K562 (cell line): Measurements from ENCODE around the gene HCN3. TPM values are rescaled to one million over a fixed set of nuclear protein-coding genes. Genes with fewer than 3 reads are reported as not detected.

Source experiments
- ATAC-seq: fragments of 200-7000 bp; cut with Tn5 transposase; 3 replicates; pipeline ENCODE4 v1.9.1; 2020; ENCODE audit warnings: moderate library complexity
- BruUV-seq: library from RNA; stranded (reverse); fragments of 400-500 nt; replicated peaks from 2 replicates; lab custom pipeline; 2021; lab: Mats Ljungman, UMichigan
- CTCF ChIA-PET: fragments of 300-600 bp; formaldehyde crosslinking; extraction: SDS; loops from one replicate; lab custom pipeline; 2021; ENCODE audit warnings: low intra/inter-chr PET ratio; lab: Yijun Ruan, JAX
- POLR2A ChIA-PET: fragments of 300-600, 350-650 bp; sonication (Branson Sonifier 250); formaldehyde crosslinking; extraction: SDS; loops from one replicate; lab custom pipeline; 2021; ENCODE audit warnings: antibody characterized with exemption, inconsistent platforms; lab: Yijun Ruan, JAX
- DNase-seq, 4 experiments: peaks; one replicate each; pipeline versions ENCODE4 v3.0.0 to v3.0.0-alpha.2; 2011 to 2018; ENCODE audit warnings: low spot score in 3 of 4, mixed read lengths in 3 of 4; ENCODE audit errors: extremely low read depth in 1 of 4
- FAIRE-seq: peaks from 2 replicates; lab custom pipeline; 2011; peaks lifted over from hg19 to GRCh38; lab: Jason Lieb, UNC
- H2AFZ ChIP-seq: 2 replicates; pipeline ENCODE4 v1.6.0; 2011; ENCODE audit warnings: low read depth, low read length, control low read depth, inconsistent platforms
- H3K27ac ChIP-seq: fragments of 200-600 bp; 3 replicates; pipeline ENCODE4 v1.8.0; 2011; ENCODE audit warnings: low read depth, mild to moderate bottlenecking, control low read depth, inconsistent platforms, low read length, moderate library complexity, mixed read lengths; ENCODE audit errors: extremely low read depth
- H3K27me3 ChIP-seq, 2 experiments: fragments of 300-600 bp in 1 of 2; 2 replicates in 1 of 2; 3 replicates in 1 of 2; pipeline versions ENCODE4 v1.6.0 to v1.8.0; 2011; ENCODE audit warnings: inconsistent platforms in 2 of 2, low read length in 2 of 2, mild to moderate bottlenecking in 1 of 2, mixed read lengths in 1 of 2, moderate library complexity in 1 of 2; ENCODE audit not compliant: control insufficient read depth in 2 of 2, insufficient read depth in 2 of 2
- H3K36me3 ChIP-seq: fragments of 300-600 bp; 3 replicates; pipeline ENCODE4 v1.8.0; 2011; ENCODE audit warnings: mild to moderate bottlenecking, low read length, inconsistent platforms; ENCODE audit not compliant: control insufficient read depth, insufficient read depth
- H3K4me1 ChIP-seq, 2 experiments: fragments of 200-600 bp in 1 of 2; replicated peaks in 1 of 2; 2 replicates in 1 of 2; 3 replicates in 1 of 2; pipeline versions ENCODE4 v1.5.1 to v1.8.0; 2011; ENCODE audit warnings: inconsistent platforms in 2 of 2, low read length in 2 of 2, mild to moderate bottlenecking in 1 of 2, mixed read lengths in 1 of 2, moderate library complexity in 1 of 2; ENCODE audit not compliant: control insufficient read depth in 2 of 2, insufficient read depth in 2 of 2
- H3K4me2 ChIP-seq: 2 replicates; pipeline ENCODE4 v1.6.1; 2011; ENCODE audit warnings: low read length, control low read depth, inconsistent platforms, mixed read lengths; ENCODE audit not compliant: insufficient read depth
- H3K4me3 ChIP-seq: fragments of 200-600 bp; sonication (generic), shearing (Covaris generic); 2 replicates; pipeline ENCODE4 v1.5.1; 2016; ENCODE audit warnings: control low read depth, inconsistent platforms
- H3K79me2 ChIP-seq: fragments of 200-600 bp; 3 replicates; pipeline ENCODE4 v1.8.0; 2011; ENCODE audit warnings: low read length, inconsistent platforms; ENCODE audit not compliant: control insufficient read depth, insufficient read depth
- H3K9ac ChIP-seq, 2 experiments: 2 replicates each; pipeline versions ENCODE4 v1.6.0 to v1.6.1; 2011; ENCODE audit warnings: low read depth in 2 of 2, low read length in 2 of 2, control low read depth in 1 of 2, inconsistent platforms in 1 of 2, mild to moderate bottlenecking in 1 of 2, mixed read lengths in 1 of 2; ENCODE audit not compliant: insufficient read depth in 1 of 2
- H3K9me1 ChIP-seq: one replicate; pipeline ENCODE4 v1.6.0; 2011; ENCODE audit warnings: inconsistent platforms, mild to moderate bottlenecking, low read length, moderate library complexity; ENCODE audit not compliant: control insufficient read depth, insufficient read depth
- H3K9me3 ChIP-seq: replicated peaks from 2 replicates; pipeline ENCODE4 v1.5.1; 2011; ENCODE audit warnings: low read depth, low read length, inconsistent platforms; ENCODE audit not compliant: control insufficient read depth, insufficient read depth
- H4K20me1 ChIP-seq: replicated peaks from 2 replicates; pipeline ENCODE4 v1.6.1; 2011; ENCODE audit warnings: low read length, inconsistent platforms, mixed read lengths; ENCODE audit not compliant: control insufficient read depth, insufficient read depth
- HDAC6 ChIP-seq: IDR thresholded peaks from 2 replicates; pipeline ENCODE4 v1.6.1; 2012; ENCODE audit warnings: low read depth, mild to moderate bottlenecking, control low read depth, inconsistent platforms, low read length, moderate library complexity
- HMBOX1 ChIP-seq: sonication (generic); IDR thresholded peaks from 2 replicates; pipeline ENCODE4 v1.6.1; 2016
- POLR2G ChIP-seq: fragments of 200-400 bp; formaldehyde crosslinking; IDR thresholded peaks from 2 replicates; pipeline ENCODE4 v1.6.1; 2017; ENCODE audit warnings: low read depth, mild to moderate bottlenecking, antibody characterized with exemption, low read length, moderate library complexity
- RBFOX2 ChIP-seq: fragments of 200-400 bp; formaldehyde crosslinking; IDR thresholded peaks from 2 replicates; pipeline ENCODE4 v1.6.1; 2017; ENCODE audit warnings: low read depth, mild to moderate bottlenecking, low read length, moderate library complexity
- RCOR1 ChIP-seq, 2 experiments: IDR thresholded peaks; 2 replicates each; pipeline ENCODE4 v1.6.1; 2012; ENCODE audit warnings: low read depth in 2 of 2, low read length in 2 of 2, borderline replicate concordance in 1 of 2, improper control_type of control experiment in 1 of 2
- ZNF830 ChIP-seq: fragments of 250-450 bp; sonication (Bioruptor Pico); IDR thresholded peaks from 2 replicates; pipeline ENCODE4 v1.5.0; 2021; ENCODE audit warnings: mild to moderate bottlenecking
- WGBS: fragments of 100-300 bp; shearing (Covaris generic); methylation state at CpG from one replicate; pipeline ENCODE4 v1.1.6; 2016; ENCODE audit warnings: low coverage, mixed read lengths; ENCODE audit not compliant: insufficient coverage; ENCODE audit errors: missing lambda C conversion rate; 5-methylcytosine and 5-hydroxymethylcytosine counted together
- in situ Hi-C: fragments of 300-500 bp; cut with MboI; formaldehyde crosslinking; loops from 4 replicates; pipeline ENCODE4 v1.15.0; 2018; ENCODE audit warnings: inconsistent platforms, mixed read lengths
- intact Hi-C: fragments of 100-400 bp; cut with micrococcal nuclease; formaldehyde crosslinking; loops from 2 replicates; pipeline ENCODE4 v1.14.2; 2022
- polyA plus RNA-seq, 8 experiments: library from polyadenylated mRNA; depleted of rRNA in 4 of 8; stranded (reverse) in 5 of 8; unstranded in 3 of 8; fragments of >200 nt; fragmentation: Nextera tagmentation in 2 of 8; fragmentation: Illumina TruSeq in 1 of 8; extraction: Ambion mirVana in 2 of 8; extraction: Trizol in 1 of 8; gene quantifications; 2 replicates each; pipeline versions ENCODE4 v1.2.1 to v1.2.3, GENCODE V29; 2011 to 2014; ENCODE audit warnings: inconsistent platforms in 1 of 8, missing spikeins in 1 of 8
- total RNA-seq, 7 experiments: library from RNA; depleted of rRNA in 6 of 7; stranded (reverse); fragments of >200 nt in 6 of 7; fragmentation: Illumina TruSeq in 2 of 7; extraction: Trizol in 2 of 7; gene quantifications; 2 replicates each; pipeline versions ENCODE4 v1.2.1 to v1.2.3, GENCODE V29; 2011 to 2021; ENCODE audit warnings: low replicate concordance in 1 of 7

Gene HCN3
- total and polyA plus RNA-seq, 9 of the 15 experiments (the other 6 are each of a cell fraction or from before 2014, with no cell fraction given): 0.91 to 9.7 (median 3.9) TPM

DNA sequence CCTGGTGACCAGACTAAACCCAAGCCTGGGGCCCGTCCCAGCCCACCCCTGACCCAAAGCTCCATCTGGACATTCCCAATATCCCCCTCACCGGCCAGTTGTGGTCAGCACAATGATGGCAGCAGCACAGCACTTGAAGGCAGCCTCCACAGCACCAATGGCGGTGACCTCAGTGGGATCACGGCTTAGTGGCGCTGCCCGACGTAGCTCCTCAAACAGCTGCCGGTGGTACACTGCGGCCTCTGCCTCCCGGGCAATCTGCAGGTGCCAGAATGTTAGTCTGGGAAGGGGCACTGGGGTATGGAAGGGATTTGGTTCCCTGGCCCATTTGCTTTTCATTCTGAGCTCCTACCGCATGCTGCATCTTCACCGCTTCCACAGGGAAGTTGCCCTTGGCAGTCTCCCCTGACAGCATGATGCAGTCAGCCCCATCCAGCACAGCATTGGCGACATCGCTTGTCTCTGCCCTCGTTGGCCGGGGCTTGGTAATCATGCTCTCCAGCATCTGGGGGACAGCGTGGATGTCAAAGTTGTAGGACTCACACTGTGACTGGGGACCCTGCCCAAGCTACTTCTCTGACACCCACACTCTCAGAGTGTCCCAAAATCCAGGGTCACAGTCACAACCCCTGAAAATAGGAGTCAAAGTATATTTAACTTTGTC is 16.0 kb downstream of the HCN3 start:
- Histone ChIP-seq H3K9me3 (no peaks in the 10 kb centered on the region), H4K20me1 (no peaks in the 10 kb centered on the region), H3K9me1 (no peaks in the 10 kb centered on the region), H3K79me2 (peaks cover 12% of the 10 kb centered on the region; the same call in 1 of the 3 replicates), H2AFZ (no peak overlapping the region), H3K4me1 (peaks cover 5 to 28% of the 10 kb centered on the region in 2 experiments; a peak in 4 of 5 replicates), H3K27me3 (no peaks in the 10 kb centered on the region), H3K4me3 (no peak overlapping the region), H3K36me3 (peaks cover 66% of the 10 kb centered on the region), H3K27ac (no peak overlapping the region), H3K9ac (peak overlapping the region in 1 of 2 experiments; percentile 68; a peak in 1 of 4 replicates), H3K4me2 (no peak overlapping the region)
- 87% methylated on average over 16 of the region's 17 CpGs for WGBS
- no peak for ATAC-seq
- no TSS peak for BruUV-seq
- TF ChIP-seq HDAC6: no peak
- TF ChIP-seq ZNF830 (CRISPR knock-in tag): no peak
- 0 out of 2 replicates have a peak, but pooled peaks have one; percentile 15 for TF ChIP-seq RBFOX2
- TF ChIP-seq RCOR1 (IDR thresholded peaks at IDR 0.05; ENCODE audit: borderline replicate concordance in 1 of 2, low read depth in 2 of 2, low read length in 2 of 2): no peak
- TF ChIP-seq HMBOX1: no peak
- 0 out of 2 replicates have a peak, but pooled peaks have one; percentile 24 for TF ChIP-seq POLR2G
- no peak for FAIRE-seq
- in situ Hi-C loops: no loop called here
- ChIA-PET POLR2A (interaction anchor here (1.1 to 1.3 kb wide), 2 partner anchors 9 to 12 kb away, joined by 3 to 5 read pairs; partner anchors contain the start of gene PKLR), CTCF (no interaction called here)
- no peak for DNase-seq
- intact Hi-C loops: no loop called here
